CD4-positive, alpha-beta T cell (primary cell): ENCODE measurements around the gene GPRIN1. TPM values are rescaled to one million over a fixed set of nuclear protein-coding genes. Genes with fewer than 3 reads are reported as not detected.

Source experiments
- ATAC-seq: fragments of 200-7000 bp; cut with Tn5 transposase; one replicate; pipeline ENCODE4 v1.10.0; 2022; ENCODE audit warnings: mild to moderate bottlenecking; ENCODE audit not compliant: poor library complexity
- CTCF ChIA-PET: fragments of 350-600 bp; sonication (Branson Sonifier 250); formaldehyde crosslinking; loops from one replicate; lab custom pipeline; 2021; ENCODE audit warnings: antibody characterized with exemption, inconsistent platforms; lab: Charles Lee
- POLR2A ChIA-PET: fragments of 350-600 bp; sonication (Branson Sonifier 250); formaldehyde crosslinking; loops from one replicate; lab custom pipeline; 2021; ENCODE audit warnings: antibody characterized with exemption, inconsistent platforms; lab: Charles Lee
- DNase-seq, 14 experiments: peaks; one replicate each; pipeline ENCODE4 v3.0.0-alpha.2; 2013 to 2020; ENCODE audit warnings: mixed read lengths in 2 of 14
- H3K27ac ChIP-seq, 2 donors: one replicate each; pipeline versions ENCODE4 v1.5.1 to v1.7.0; 2013; ENCODE audit warnings: low read length in 2 of 2, low read depth in 1 of 2, mild to moderate bottlenecking in 1 of 2
- H3K27me3 ChIP-seq, 2 experiments: 1 replicate in 1 of 2; 2 replicates in 1 of 2; pipeline versions ENCODE4 v1.6.1 to v1.7.0; 2013; ENCODE audit warnings: low read length in 2 of 2, control low read depth in 1 of 2, mild to moderate bottlenecking in 1 of 2, moderate library complexity in 1 of 2; ENCODE audit not compliant: insufficient read depth in 2 of 2, control insufficient read depth in 1 of 2
- H3K36me3 ChIP-seq: one replicate; pipeline ENCODE4 v1.6.1; 2013; ENCODE audit warnings: low read length, control low read depth; ENCODE audit not compliant: insufficient read depth
- H3K4me1 ChIP-seq: one replicate; pipeline ENCODE4 v1.6.1; 2013; ENCODE audit warnings: low read length, control low read depth; ENCODE audit not compliant: insufficient read depth
- H3K4me3 ChIP-seq: one replicate; pipeline ENCODE4 v1.5.1; 2013; ENCODE audit warnings: mild to moderate bottlenecking, low read length, moderate library complexity
- H3K9me3 ChIP-seq, 2 experiments: 1 replicate in 1 of 2; 2 replicates in 1 of 2; pipeline versions ENCODE4 v1.6.1 to v1.7.0; 2013; ENCODE audit warnings: low read length in 2 of 2, mild to moderate bottlenecking in 2 of 2, control low read depth in 1 of 2, moderate library complexity in 1 of 2; ENCODE audit not compliant: control insufficient read depth in 1 of 2, insufficient read depth in 1 of 2
- H3K27ac Mint-ChIP-seq: one replicate; pipeline ENCODE4 v1.8.0; 2020; ENCODE audit warnings: mixed read lengths
- H3K27me3 Mint-ChIP-seq: one replicate; pipeline ENCODE4 v1.8.0; 2021; ENCODE audit warnings: mixed read lengths
- H3K36me3 Mint-ChIP-seq: one replicate; pipeline ENCODE4 v1.8.0; 2021; ENCODE audit warnings: low read depth, mixed read lengths
- H3K4me1 Mint-ChIP-seq: one replicate; pipeline ENCODE4 v1.8.0; 2021; ENCODE audit warnings: low read depth, mixed read lengths
- H3K4me3 Mint-ChIP-seq: one replicate; pipeline ENCODE4 v1.8.0; 2020; ENCODE audit warnings: mild to moderate bottlenecking, mixed read lengths
- H3K9me3 Mint-ChIP-seq: one replicate; pipeline ENCODE4 v1.8.0; 2020; ENCODE audit warnings: mixed read lengths
- intact Hi-C, 2 experiments: fragments of 100-400 bp; cut with DNase I in 1 of 2; cut with micrococcal nuclease in 1 of 2; formaldehyde crosslinking; loops; one replicate each; pipeline versions ENCODE4 v1.15.1 to v1.9.0; 2023 to 2025; cut with DNase I, micrococcal nuclease
- total RNA-seq, 174 experiments: library from RNA in 2 of 174; stranded (reverse) in 2 of 174; gene quantifications; one replicate each; pipeline ENCODE4 v1.2.3 and lab custom pipeline; 2021 to 2026
- TF ChIP-seq, protein P1 (sequence below): fragments of 200-600 bp; IDR thresholded peaks from one replicate; pipeline ENCODE4 v1.8.0; 2022; ENCODE audit warnings: antibody characterized with exemption, mild to moderate bottlenecking

GPRIN1 gene
- total RNA-seq, 2 experiments from 2014 or later = 0.22 to 0.36 TPM

DNA sequence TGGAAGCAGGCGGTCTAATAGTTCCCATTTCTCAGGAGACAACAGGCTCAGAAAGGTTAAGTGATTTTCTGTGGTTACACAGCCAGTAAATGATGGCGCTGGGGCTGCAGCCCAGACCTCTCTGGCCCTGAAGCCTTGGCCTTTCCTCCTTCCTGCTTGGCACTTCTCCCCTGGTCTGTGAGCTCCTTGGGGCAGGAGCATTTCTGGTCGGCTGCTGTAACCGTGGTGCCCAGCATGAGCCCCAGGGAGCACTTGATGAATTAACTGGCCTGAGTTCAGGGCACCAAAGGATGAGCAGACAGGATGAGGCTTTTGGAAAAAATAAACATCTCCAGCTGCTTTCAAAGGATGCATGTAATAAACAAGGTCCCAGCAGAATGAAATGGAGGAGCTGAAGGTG is 30.6 kb downstream of the GPRIN1 start:
- peaks cover 6% of the 10 kb centered on the region for H3K4me1 ChIP-seq
- H3K36me3 Mint-ChIP-seq = no peaks in the 10 kb centered on the region
- no peaks in the 10 kb centered on the region for H3K27me3 ChIP-seq
- DNase-seq = no peak
- no peaks in the 10 kb centered on the region for H3K27me3 Mint-ChIP-seq
- no peak for ATAC-seq
- H3K9me3 ChIP-seq = peaks cover 4 to 11% of the 10 kb centered on the region in 2 experiments
- no peak overlapping the region for H3K4me3 Mint-ChIP-seq
- no peaks in the 10 kb centered on the region for H3K4me1 Mint-ChIP-seq
- no peak overlapping the region for H3K4me3 ChIP-seq
- POLR2A ChIA-PET = no interaction called here
- TF ChIP-seq, protein P1, sequence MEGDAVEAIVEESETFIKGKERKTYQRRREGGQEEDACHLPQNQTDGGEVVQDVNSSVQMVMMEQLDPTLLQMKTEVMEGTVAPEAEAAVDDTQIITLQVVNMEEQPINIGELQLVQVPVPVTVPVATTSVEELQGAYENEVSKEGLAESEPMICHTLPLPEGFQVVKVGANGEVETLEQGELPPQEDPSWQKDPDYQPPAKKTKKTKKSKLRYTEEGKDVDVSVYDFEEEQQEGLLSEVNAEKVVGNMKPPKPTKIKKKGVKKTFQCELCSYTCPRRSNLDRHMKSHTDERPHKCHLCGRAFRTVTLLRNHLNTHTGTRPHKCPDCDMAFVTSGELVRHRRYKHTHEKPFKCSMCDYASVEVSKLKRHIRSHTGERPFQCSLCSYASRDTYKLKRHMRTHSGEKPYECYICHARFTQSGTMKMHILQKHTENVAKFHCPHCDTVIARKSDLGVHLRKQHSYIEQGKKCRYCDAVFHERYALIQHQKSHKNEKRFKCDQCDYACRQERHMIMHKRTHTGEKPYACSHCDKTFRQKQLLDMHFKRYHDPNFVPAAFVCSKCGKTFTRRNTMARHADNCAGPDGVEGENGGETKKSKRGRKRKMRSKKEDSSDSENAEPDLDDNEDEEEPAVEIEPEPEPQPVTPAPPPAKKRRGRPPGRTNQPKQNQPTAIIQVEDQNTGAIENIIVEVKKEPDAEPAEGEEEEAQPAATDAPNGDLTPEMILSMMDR = no peak
- H3K27ac Mint-ChIP-seq = no peak overlapping the region
- H3K36me3 ChIP-seq = no peaks in the 10 kb centered on the region
- intact Hi-C loops = loop anchor here in 1 of 2 experiments (5.0 to 10.0 kb wide), 2 partner anchors 375 to 847 kb away; no protein-coding TSS in a partner anchor
- no peak overlapping the region for H3K27ac ChIP-seq
- CTCF ChIA-PET = interaction anchor here (1.1 kb wide), 1 partner anchor 17 kb away, joined by 4 read pairs; no protein-coding TSS in a partner anchor
- no peaks in the 10 kb centered on the region for H3K9me3 Mint-ChIP-seq

DNA sequence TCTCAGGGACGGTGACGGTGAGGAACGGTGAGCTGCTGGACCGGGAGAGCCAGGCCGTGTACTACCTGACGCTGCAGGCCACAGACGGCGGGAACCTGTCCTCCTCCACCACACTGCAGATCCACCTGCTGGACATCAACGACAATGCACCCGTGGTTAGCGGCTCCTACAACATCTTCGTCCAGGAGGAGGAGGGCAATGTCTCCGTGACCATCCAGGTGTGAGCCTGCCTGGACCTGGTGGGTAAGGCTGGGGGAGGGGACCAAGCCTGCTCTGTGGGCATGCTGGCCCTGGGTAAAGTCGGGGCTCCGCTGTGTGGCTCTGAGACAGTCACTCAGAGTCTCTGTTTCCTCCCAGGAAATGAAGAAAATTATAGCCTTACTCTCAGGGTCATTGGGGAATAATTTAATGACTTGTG is 31.6 kb downstream of the GPRIN1 start:
- Mint-ChIP-seq H3K4me1 (no peaks in the 10 kb centered on the region), H3K27me3 (no peaks in the 10 kb centered on the region), H3K36me3 (no peaks in the 10 kb centered on the region), H3K9me3 (no peaks in the 10 kb centered on the region), H3K4me3 (no peak overlapping the region), H3K27ac (no peak overlapping the region)
- intact Hi-C loops = loop anchor here (1.0 to 10.0 kb wide), 3 partner anchors 162 to 846 kb away; partner anchors contain the start of gene CLTB (in 1 of the 2)
- H3K4me3 ChIP-seq = no peak overlapping the region
- ATAC-seq = peak; percentile 71
- peaks cover 13% of the 10 kb centered on the region for H3K4me1 ChIP-seq
- H3K9me3 ChIP-seq = peaks cover 0 to 1% of the 10 kb centered on the region in 2 experiments
- TF ChIP-seq, protein P1 = peak; percentile 51
- CTCF ChIA-PET = interaction anchor here (1.1 kb wide), 1 partner anchor 18 kb away, joined by 4 read pairs; no protein-coding TSS in a partner anchor
- no peak overlapping the region for H3K27ac ChIP-seq
- peak; percentile 23 to 75 (median 42) for DNase-seq
- no peaks in the 10 kb centered on the region for H3K27me3 ChIP-seq
- H3K36me3 ChIP-seq = no peaks in the 10 kb centered on the region
- POLR2A ChIA-PET = interaction anchor here (1.2 kb wide), 1 partner anchor 162 kb away, joined by 3 read pairs; the partner anchor contains the start of gene CLTB

DNA sequence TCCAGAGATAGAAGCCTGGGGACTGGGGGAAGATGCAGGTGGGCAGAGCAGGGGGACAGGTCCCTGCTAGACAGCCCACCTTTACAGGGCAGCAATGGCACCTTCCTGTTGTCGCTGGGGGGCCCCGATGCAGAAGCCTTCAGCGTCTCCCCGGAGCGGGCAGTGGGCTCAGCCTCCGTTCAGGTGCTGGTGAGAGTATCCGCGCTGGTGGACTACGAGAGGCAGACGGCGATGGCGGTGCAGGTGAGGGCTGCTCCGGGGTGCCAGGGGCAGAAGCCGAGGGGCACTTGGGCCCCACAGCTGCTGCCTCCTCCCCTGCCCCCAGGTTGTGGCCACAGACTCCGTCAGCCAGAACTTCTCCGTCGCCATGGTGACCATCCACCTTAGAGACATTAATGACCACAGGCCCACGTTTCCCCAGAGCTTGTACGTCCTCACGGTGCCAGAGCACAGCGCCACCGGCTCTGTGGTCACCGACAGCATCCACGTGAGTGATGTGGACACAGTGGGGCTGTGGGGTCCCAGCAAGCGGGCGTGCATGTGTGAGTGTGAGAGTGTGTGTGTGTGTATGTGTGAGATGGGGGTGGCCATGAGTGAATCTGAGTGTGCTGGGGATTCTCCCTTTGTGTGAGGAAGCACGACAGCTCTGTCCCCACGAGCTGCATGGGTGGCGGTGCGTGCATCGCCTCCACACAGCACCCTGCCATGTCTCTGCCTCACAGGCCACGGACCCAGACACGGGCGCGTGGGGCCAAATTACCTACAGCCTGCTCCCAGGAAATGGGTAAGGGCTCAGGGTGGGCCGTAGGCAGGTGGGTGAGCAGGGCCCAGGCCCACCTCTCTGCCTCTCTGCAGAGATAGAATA is 32.4 kb downstream of the GPRIN1 start:
- H3K36me3 ChIP-seq = no peaks in the 10 kb centered on the region
- Mint-ChIP-seq H3K27ac (no peak overlapping the region), H3K9me3 (no peaks in the 10 kb centered on the region), H3K4me1 (no peaks in the 10 kb centered on the region), H3K36me3 (no peaks in the 10 kb centered on the region), H3K4me3 (no peak overlapping the region), H3K27me3 (no peaks in the 10 kb centered on the region)
- no peaks in the 10 kb centered on the region for H3K27me3 ChIP-seq
- DNase-seq (no peak), ATAC-seq (no peak)
- intact Hi-C loops = loop anchor here (1.0 to 10.0 kb wide), 3 partner anchors 161 to 845 kb away; partner anchors contain the start of gene CLTB (in 1 of the 2)
- TF ChIP-seq, protein P1 = no peak
- H3K27ac ChIP-seq = no peak overlapping the region
- ChIA-PET CTCF (no interaction called here), POLR2A (interaction anchor here (1.2 kb wide), 1 partner anchor 161 kb away, joined by 3 read pairs; the partner anchor contains the start of gene CLTB)
- H3K9me3 ChIP-seq = no peaks in the 10 kb centered on the region
- peaks cover 13% of the 10 kb centered on the region for H3K4me1 ChIP-seq
- H3K4me3 ChIP-seq = no peak overlapping the region
